Renal cortex interstitium (tissue), 15 donors: ENCODE results near the gene OR13G1. TPM values are rescaled to one million over a fixed set of nuclear protein-coding genes. Genes with fewer than 3 reads are reported as not detected.
A peak's percentile ranks its signal among the peaks of the same experiment; 100 is the strongest.
"Not testable (repeated sequence)": the region's sequence is repeated elsewhere in the genome, so short reads cannot be mapped to it uniquely, and the experiment has no call there.

Experiments
- DNase-seq, 11 donors: peaks; one replicate each; pipeline ENCODE4 v3.0.0-alpha.2; 2013; ENCODE audit warnings: low read depth in 9 of 11, low spot score in 4 of 11; ENCODE audit errors: extremely low read depth in 1 of 11
- long read RNA-seq, 16 experiments: transcript quantifications; one replicate each; lab custom pipeline, GENCODE V29; 2026
- polyA plus RNA-seq, 3 donors: library from polyadenylated mRNA; unstranded; fragments of 120-200 nt; gene quantifications; one replicate each; pipeline ENCODE4 v1.2.1, GENCODE V29; 2013; ENCODE audit not compliant: insufficient read length in 3 of 3

Gene OR13G1, protein sequence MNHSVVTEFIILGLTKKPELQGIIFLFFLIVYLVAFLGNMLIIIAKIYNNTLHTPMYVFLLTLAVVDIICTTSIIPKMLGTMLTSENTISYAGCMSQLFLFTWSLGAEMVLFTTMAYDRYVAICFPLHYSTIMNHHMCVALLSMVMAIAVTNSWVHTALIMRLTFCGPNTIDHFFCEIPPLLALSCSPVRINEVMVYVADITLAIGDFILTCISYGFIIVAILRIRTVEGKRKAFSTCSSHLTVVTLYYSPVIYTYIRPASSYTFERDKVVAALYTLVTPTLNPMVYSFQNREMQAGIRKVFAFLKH
- not detected for polyA plus RNA-seq
- long read RNA-seq, donor 1: 0 reads
- long read RNA-seq, donor 2: 0 reads
- long read RNA-seq, donor 3: 0 reads
- long read RNA-seq, donor 4: 0 reads
- long read RNA-seq, donor 5: 0 reads
- long read RNA-seq, donor 6: 0 reads
- long read RNA-seq, donor 7: 0 reads
- long read RNA-seq, donor 8: 0 reads
- long read RNA-seq, donor 9: 0 reads
- long read RNA-seq, donor 10: 0 reads
- long read RNA-seq, donor 11: 0 reads
- long read RNA-seq, donor 12: 0 reads
- long read RNA-seq, donor 13: 0 reads
- long read RNA-seq, donor 14: 0 reads
- long read RNA-seq, donor 15: 0 reads
- long read RNA-seq, donor 16: 0 reads

- DNase-seq: no peak
Measured at GRCh38 chr1:247679639-247680038, at the start of gene OR13G1. Gene OR13G1, minus strand, starts transcription at chr1:247679739. Its CDS starts 6,698 bp downstream, at chr1:247673041.

- DNase-seq: no peak
Measured at GRCh38 chr1:247721222-247721621, 41.7 kb upstream of the OR13G1 start.

DNA sequence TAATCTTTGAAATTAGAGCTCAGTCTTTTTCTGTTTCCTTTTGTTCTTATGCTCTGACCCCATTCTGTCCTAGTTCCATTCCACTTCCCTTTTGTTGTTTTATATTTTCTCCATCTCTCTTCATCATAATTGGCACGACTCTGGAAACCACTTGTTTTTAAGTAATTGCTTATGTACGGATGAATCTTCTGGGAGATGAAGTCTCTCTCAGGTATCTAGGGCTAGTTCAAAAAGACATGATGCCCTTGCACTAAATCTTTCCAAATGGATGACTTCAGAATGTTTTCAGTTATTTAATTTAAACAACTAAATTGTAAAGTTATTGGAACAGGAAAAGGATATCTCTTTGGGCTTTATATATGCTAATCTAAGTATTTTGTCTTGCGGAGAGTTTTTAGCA lies 37.0 kb upstream of the OR13G1 start, which contains the start of gene OR6F1:
Gene OR6F1 (minus strand): TSS at position 101 of the 400 bp plus-strand sequence. CDS start 3,891 bp downstream, outside the sequence.
- no peak for DNase-seq

- DNase-seq: no peak
Measured at GRCh38 chr1:247713753-247714152, 34.2 kb upstream of the OR13G1 start.

GRCh38 chr1:247710681-247711080 lies 31.1 kb upstream of the OR13G1 start:
- not testable (repeated sequence) for DNase-seq

- DNase-seq: no peak
Measured at GRCh38 chr1:247701338-247701737, 21.8 kb upstream of the OR13G1 start.

- DNase-seq: peak; percentile 2 to 30 (median 13)
Measured at GRCh38 chr1:247681288-247681897, 1.9 kb upstream of the OR13G1 start.

DNA sequence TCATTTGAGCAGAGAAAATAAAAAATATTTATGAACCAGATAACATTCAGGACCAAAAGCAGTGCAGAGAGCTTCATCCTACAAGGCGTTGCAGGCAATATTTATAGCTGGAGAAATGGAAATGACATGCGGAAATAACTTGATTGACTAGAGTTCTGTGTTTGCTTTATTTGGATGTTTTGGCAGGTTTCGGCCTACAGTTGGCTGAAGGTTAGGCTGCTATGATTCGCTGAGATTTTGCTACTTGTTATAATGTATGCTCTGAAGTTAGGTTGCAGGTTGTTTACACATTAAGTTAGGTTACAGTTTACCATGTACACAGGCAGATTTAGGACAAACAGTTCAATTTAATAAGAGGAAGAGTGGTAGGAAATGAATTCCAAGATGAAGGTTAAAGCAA lies 632 bp upstream of the OR13G1 start:
- no peak for DNase-seq

DNA sequence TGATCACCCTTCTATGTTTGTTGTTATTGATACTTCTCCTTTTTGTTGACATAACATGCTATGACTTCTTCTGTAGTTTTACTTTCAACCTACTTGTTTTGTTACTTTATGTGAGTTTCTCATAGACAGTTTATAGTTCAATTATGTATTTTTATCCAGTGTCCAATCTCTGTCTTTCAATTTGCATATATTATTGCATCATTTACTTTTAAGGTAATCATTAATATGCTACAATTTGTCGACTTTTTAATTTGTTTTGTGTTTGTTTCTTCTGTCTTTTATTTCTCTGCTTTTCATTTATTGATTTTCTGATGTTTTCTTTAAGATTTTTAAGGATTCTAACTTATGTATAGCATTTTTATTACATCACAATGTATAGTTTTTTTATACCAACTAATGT lies 10.3 kb downstream of the OR13G1 start:
- no peak for DNase-seq

GRCh38 chr1:247656221-247656875 lies 23.2 kb downstream of the OR13G1 start:
- DNase-seq: no peak

DNA sequence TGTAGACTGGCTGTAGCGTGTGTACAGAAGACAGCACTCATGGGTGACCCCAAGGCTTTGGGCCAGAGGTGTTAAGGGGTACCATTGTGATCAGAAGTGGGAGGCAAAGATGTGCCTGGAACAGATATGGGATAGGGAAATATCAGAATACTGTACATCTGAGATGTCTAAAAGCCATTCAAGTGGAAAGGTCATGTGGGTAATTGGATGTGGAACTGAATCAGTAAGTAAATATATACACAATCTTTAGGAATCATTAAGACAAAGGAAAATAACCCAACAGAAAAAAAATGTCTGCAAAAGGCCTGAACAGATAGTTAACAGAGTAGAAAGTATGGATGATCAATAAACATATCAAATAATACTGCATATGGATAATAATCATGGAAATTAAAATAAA lies 26.5 kb downstream of the OR13G1 start:
- no peak for DNase-seq

DNA sequence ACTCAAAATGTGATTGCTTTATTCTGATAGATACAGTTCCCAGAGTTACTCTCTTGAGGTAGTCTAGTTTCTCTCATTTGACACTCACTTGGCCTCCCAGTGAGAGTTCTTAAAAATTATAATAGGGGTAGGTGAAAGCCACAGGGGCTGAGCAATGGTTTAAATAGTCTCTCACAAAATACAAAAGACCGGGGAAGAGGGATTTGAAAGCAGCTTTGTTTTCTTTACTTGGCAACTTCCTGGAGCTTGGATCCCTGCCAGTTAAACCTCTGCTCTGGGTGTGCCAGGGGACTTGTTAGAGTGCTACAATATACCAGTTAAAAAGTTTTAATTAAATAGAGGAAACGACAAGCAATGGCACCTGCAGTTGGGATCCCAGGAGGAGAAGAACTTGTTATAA lies 31.7 kb downstream of the OR13G1 start:
- DNase-seq: no peak

GRCh38 chr1:247646867-247647266 lies 32.7 kb downstream of the OR13G1 start:
- DNase-seq: no peak

DNA sequence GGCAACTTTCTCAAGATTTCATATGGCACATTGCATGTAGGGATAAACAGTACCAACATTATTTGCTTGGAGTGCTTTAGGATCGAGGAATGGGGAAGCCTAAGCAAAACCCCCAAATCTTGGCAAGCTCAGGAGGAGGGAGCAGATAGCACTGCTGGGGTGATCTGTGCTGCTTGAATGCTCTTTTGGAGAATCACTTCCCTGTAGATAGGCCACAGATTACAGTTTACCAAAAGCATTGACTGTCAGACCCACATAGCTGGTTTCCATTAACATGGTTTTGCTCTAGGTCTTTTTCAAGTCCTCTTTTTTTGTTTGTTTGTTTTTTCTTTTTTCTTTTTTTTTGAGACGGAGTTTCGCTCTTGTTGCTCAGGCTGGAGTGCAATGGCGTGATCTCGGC lies 36.8 kb downstream of the OR13G1 start:
- no peak for DNase-seq

- peak in 9 of 11 donors; percentile 10 to 36 (median 18) for DNase-seq
Measured at GRCh38 chr1:247639381-247639981, 40.1 kb downstream of the OR13G1 start.

DNA sequence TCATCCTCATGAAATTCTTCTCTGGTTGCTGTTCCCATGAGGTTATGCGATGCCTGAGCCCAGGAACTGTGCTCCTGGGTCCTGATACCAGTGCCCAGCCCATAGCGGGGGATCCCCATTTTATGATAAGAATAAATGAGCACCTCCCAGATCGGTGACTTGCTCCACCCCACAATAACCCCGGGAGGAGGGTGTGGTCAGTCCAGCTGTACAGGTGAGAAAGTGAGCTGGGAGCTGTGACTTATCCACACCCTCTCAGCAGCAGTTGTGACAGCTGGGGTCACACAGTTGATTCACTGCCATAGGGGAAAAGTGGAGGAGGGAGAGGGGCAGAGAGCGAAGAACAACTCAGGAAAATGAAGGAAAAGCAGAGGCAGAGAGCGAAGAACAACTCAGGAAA lies 40.8 kb downstream of the OR13G1 start:
- no peak for DNase-seq

DNA sequence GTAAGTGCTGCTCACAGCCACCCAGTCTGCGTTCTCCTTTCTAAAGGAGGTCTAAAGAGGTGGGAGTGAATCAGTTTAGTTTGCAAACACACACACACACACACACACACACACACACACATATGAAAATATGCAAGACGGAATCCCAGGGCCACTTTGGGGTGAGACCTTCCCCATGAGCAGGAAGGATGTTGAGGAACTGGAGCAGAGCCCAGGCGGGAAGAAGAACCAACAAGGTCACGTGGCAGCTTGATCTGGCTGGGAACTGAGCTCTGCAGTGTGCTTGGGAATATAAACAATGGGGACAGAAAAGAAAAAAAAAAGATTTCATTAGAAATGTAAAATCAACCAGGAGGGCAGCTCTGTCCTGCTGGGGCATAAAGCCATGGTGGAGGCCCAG lies 41.5 kb downstream of the OR13G1 start:
- no peak for DNase-seq

DNA sequence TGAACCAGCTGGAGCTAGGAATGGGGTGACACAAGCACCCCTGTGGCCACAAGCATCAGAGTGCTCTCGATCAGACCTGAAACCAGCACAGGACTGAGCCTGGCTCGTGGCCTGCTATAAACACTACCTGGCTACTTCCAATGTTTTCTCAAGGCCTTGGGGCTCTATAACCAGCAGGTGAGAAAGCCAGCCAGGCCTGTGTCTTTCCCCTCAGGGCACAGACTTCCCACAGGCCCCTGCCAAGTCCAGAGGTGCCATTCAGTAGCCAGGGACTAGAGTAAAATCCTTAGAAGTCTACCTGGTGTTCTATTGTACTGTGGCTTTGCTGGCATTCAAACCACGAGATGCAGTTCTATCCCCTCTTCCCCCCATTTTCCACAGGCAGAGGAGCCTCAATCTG lies 51.6 kb downstream of the OR13G1 start:
- no peak for DNase-seq
